HG02571 (cell line): ENCODE data around the gene UNC5B.
"Not testable (repeated sequence)": the region's sequence is repeated elsewhere in the genome, so short reads cannot be mapped to it uniquely, and the experiment has no call there.

ENCODE experiments used
- ATAC-seq: cut with Tn5 transposase; IDR thresholded peaks from one replicate; pipeline ENCODE4 v1.9.1; 2021; ENCODE audit warnings: mild to moderate bottlenecking, moderate library complexity; ENCODE audit not compliant: unreplicated experiment

UNC5B gene

GRCh38 chr10:71295641-71296040, 83.3 kb downstream of the UNC5B start:
- ATAC-seq, result no peak

GRCh38 chr10:71296086-71296485, 83.7 kb downstream of the UNC5B start:
- ATAC-seq, result no peak

- ATAC-seq, result not testable (repeated sequence)
Observed at GRCh38 chr10:71296811-71297210, 84.4 kb downstream of the UNC5B start.

- no peak for ATAC-seq
Observed at GRCh38 chr10:71297343-71297742, 85.0 kb downstream of the UNC5B start.

GRCh38 chr10:71299071-71299785, 86.9 kb downstream of the UNC5B start:
- ATAC-seq, result no peak

- no peak for ATAC-seq
Observed at GRCh38 chr10:71300555-71301370, 88.4 kb downstream of the UNC5B start.

- no peak for ATAC-seq
Observed at GRCh38 chr10:71301371-71301916, 89.1 kb downstream of the UNC5B start.

GRCh38 chr10:71302451-71302850, 90.1 kb downstream of the UNC5B start:
- no peak for ATAC-seq

- ATAC-seq, result no peak
Observed at GRCh38 chr10:71302874-71303568, 90.7 kb downstream of the UNC5B start.

GRCh38 chr10:71303569-71303907, 91.2 kb downstream of the UNC5B start:
- ATAC-seq, result no peak

GRCh38 chr10:71304914-71305313, 92.5 kb downstream of the UNC5B start:
- ATAC-seq, result no peak

- no peak for ATAC-seq
Observed at GRCh38 chr10:71306979-71307378, 94.6 kb downstream of the UNC5B start.

GRCh38 chr10:71307469-71308085, 95.2 kb downstream of the UNC5B start:
- ATAC-seq, result no peak

- no peak for ATAC-seq
Observed at GRCh38 chr10:71308244-71308643, 95.9 kb downstream of the UNC5B start.

- no peak for ATAC-seq
Observed at GRCh38 chr10:71308985-71309384, 96.6 kb downstream of the UNC5B start.

- no peak for ATAC-seq
Observed at GRCh38 chr10:71309919-71310318, 97.5 kb downstream of the UNC5B start.

- no peak for ATAC-seq
Observed at GRCh38 chr10:71312220-71312619, 99.8 kb downstream of the UNC5B start.

- no peak for ATAC-seq
Observed at GRCh38 chr10:71312811-71313789, 100.7 kb downstream of the UNC5B start.

GRCh38 chr10:71314028-71314693, 101.8 kb downstream of the UNC5B start:
- no peak for ATAC-seq
